ENCODE data around the gene C1QC. TPM values are rescaled to one million over a fixed set of nuclear protein-coding genes. Genes with fewer than 3 reads are reported as not detected.
A peak's percentile ranks its signal among the peaks of the same experiment; 100 is the strongest.

The C1QC gene
- total RNA-seq, 2 donors from 2014 or later: 121 to 292 TPM

DNA sequence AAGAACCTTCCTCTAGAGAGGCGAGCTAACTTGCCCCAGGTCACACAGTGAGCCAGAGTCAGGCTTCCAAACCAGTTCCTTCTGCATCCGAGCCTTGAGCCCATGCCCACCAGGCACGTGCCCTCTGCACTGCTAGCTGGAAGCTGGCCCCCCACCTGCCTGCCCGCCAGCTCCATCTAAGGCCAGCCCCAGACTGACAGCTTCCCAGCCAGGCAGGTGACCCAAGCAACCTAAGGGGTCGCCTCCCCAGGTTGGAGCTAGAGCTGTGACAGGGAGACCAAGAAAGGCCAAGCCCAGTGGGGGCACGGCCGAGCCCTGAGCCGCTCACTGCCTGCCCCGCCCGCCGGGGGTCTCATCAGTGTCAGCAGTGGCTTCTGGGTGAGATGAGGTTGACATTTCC is 26.9 kb upstream of the C1QC start:
- intact Hi-C loops (cut with DNase I): no loop called here
- DNase-seq: no peak
- no peak for ATAC-seq

DNA sequence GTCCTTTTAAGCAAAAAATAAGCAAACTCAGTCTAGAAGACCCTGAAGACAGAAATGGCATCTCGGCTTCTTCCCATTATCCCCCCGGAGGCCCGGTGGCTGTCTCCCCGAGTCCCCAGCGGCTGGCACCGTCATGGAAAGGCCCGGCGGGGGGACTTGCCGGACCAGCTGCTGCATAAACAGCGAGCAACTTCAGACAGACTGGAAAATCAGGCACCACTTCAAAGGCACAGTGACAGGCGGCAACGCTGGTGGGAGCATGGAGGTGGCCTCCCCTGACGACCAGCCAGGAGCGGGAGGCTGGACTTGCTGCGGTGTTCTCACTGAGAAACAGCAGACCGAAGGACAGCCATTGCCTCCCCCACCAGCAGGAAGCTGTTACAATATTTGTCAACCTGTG is 25.4 kb upstream of the C1QC start:
- no peak for DNase-seq
- intact Hi-C loops (cut with DNase I): no loop called here
- no peak for ATAC-seq

DNA sequence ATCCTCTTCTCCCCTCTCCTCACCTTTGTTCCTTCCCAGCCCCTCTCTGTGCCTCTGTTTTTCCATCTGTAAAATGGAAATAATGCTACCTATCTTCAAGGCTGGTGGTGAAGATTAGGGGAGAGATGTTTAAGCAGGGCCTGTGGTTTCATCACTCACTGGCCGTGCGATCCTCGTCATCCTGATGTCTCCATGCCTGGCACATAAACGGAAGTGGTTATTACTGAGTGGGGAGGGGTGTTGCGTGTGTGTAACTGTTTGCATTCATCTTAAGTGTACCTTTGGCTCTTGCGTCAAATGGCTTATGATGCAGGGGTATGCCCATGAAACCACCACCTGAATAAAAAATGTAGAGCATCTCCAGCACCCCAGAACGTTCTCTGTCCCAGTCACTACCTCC is 24.2 kb upstream of the C1QC start:
- no peak for ATAC-seq
- intact Hi-C loops (cut with DNase I): no loop called here
- no peak for DNase-seq

DNA sequence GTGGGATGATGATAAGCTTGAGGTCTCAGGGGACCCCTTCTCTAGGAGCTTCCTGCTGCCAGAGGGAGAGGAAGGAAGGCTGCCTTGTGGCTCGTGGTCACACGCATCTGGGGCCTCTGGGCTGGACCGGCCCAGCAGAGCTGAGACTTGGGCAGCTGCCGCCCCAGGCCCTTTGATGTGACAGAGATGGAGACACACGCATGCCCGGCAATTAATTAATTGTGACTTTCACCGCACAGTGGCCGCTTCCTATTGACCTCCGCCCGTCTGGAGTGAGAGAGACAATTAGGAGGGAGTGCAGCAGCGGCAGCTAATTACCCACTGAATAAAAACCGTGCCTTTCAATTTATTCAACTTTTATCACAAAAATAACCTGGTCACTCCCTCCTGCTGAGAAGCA is 23.6 kb upstream of the C1QC start:
- intact Hi-C loops (cut with DNase I): no loop called here
- no peak for DNase-seq
- no peak for ATAC-seq

DNA sequence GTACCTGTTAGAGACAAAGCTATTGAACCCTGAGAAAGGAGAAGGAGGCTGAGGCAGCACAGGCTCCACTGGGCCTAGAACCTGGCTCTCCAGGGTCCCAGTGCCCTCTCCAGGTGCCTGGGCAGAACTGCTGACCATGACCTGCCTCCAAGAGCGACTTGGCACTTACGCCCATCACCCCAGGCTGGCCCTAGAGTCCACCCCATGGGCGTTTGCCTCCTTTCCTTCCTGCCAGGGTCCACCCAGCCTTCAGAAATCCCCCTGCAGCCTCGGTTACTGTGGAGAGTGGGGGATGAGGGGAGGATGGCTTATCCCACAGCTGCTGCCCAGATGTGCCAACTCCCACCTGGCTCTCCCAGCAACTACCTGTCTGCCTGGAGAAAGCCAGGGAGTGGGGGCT is 21.7 kb upstream of the C1QC start:
- DNase-seq (no peak), ATAC-seq (no peak)

DNA sequence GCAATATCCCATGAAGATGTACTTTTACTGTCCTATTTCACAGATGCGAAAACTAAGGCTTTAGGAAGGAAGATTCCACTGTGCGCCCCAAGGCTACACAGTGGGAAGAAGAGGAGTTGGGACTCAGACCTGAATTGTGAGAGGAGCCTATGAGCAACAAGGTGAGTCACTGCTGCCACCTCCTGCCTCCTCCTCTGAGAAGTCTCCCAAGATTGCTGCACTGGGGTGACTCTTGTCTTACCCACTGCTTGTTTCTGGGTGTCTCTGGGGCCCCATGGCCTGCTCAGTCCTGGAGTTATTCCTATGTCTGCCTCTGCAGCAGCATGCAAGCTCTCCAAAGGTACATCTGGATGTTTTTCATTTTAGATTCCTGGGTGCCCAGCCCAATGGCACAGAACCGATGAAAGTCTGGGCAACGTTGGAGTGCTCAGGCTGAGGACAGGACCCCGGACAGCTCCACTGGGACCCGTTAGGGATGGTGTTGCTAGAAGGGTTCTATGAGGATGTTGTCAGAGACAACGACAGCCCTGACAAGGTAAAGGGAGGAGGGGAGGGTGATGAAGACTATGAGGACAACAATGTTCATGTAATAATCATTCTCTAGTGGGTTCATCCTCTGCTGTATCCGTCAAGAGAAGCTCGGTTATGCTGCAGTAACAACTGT is 18.0 kb upstream of the C1QC start:
- intact Hi-C loops (cut with DNase I): no loop called here
- DNase-seq: no peak
- ATAC-seq: no peak

More for the DNA sequence above, 21.7 kb upstream of the C1QC start:
- intact Hi-C loops (cut with DNase I): no loop called here

DNA sequence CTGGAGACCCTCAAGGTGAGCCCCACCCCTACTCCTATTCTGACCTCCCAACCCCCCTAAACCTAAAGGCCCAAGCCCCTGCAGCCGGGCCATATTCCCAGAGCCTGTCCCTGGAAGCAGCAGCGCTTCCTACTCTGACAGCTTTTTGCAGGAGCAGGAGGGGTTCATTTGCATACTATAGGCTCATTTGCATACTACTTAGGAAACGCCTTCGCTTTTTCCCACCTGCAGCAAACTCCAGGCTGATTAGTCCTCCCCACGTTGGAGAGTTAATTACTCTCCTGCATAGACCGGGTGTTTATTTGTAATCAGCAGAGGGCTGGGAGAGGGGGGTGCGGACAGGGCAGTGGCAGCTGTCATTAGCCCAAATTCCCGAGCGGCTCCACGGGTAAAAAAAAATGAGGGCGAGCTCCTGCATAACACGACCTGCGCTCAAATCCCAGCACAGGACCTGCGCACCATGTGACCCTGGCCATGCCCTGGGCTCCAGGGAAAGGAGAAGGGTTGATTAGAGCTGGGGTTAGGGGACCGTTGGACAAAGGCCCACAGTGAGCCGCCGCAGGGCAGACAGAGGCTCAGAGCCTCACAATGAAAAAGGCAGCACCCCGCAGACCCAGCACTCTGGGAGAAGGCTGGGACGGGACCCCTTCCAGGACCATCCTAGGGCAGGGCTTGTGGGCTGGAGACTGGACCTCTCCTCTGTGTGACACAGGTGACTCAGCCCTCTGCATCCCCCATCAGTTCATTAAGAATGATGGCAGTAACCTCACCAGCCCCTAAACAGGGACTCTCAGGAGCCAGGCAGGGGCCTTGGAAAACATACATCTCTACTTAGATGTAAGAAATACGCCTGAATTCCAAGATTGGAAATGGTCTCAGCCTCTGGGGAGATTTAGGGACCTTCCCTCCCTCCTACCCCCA is 16.9 kb upstream of the C1QC start:
- intact Hi-C loops (cut with DNase I): no loop called here
- no peak for DNase-seq
- ATAC-seq: no peak

DNA sequence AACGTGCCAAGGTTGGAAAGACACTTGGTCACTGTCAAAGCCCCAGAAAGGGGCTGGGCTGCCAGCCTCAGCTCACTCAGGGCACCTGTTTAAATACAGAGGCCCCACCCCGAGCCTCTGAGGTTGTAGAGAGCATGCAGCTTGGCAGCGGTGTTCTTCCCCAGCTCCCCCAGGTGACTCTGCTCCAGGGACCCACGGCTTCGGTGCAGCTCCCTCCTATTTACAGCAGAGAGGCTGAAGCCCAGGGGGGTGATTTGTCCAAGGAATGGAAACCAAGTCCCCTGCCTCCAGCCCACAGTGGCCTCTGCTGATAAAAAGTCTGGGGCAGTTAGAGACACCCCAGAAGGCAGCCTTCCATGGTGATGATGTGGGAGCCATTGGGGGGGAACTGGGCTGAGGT is 16.1 kb upstream of the C1QC start:
- intact Hi-C loops (cut with DNase I): no loop called here
- no peak for DNase-seq
- no peak for ATAC-seq

DNA sequence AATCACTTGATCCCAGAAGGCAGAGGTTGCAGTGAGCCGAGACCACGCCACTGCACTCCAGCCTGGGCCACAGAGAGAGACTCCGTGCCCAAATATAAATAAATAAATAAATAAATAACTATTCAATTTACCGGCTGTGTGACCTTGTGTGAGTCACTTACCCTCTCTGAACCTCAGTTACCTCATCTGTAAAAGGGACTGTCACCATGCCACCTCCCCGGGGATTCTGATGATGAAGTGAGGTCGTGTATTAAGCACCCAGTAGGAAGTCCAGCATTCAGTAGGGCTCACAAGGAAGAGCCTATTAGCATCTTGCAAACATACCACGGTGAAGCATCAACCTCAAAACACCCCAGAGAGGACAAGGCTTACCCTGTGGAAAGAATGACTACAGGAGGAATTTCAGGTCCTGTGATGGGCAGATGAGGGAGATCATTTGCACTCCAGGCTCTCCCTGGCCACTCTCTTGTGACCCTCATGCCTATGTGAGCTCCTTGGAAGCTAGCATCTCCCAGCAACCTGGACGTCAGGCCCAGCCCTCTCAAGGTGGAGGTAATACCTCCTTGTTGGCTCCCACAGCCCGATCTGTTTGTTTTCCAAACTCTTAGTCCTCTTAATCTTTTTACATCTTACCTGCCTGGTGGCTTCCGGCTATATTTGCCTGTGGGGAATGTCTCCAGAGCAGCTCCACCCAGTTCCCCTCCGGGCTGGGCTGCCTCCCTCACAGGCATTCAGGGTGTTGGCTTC is 14.6 kb upstream of the C1QC start:
- ATAC-seq (no peak), DNase-seq (no peak)
- intact Hi-C loops (cut with DNase I): no loop called here

DNA sequence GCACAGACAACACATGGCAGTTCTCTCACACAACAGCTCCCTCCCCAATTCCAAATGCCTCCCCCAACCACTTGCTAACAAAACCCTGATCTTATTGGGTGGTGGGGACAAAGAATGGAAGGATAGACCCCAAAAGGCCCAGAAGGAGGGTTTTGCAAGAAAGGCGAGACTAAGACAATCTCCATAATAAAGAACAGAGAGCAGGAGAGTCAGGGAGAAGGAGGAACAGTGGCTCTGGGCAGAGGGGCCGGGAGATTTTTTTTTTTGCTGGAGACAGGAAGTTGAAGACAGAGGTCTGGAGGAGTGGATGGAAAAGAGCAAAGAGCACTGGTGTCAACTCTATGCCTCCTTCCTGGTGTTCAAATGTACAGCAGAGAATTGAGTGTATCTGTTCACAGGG is 13.5 kb upstream of the C1QC start:
- no peak for DNase-seq
- ATAC-seq: no peak
- intact Hi-C loops (cut with DNase I): loop anchor here in 1 of 2 donors (10.0 kb wide), 1 partner anchor 95 kb away; no protein-coding TSS in a partner anchor

DNA sequence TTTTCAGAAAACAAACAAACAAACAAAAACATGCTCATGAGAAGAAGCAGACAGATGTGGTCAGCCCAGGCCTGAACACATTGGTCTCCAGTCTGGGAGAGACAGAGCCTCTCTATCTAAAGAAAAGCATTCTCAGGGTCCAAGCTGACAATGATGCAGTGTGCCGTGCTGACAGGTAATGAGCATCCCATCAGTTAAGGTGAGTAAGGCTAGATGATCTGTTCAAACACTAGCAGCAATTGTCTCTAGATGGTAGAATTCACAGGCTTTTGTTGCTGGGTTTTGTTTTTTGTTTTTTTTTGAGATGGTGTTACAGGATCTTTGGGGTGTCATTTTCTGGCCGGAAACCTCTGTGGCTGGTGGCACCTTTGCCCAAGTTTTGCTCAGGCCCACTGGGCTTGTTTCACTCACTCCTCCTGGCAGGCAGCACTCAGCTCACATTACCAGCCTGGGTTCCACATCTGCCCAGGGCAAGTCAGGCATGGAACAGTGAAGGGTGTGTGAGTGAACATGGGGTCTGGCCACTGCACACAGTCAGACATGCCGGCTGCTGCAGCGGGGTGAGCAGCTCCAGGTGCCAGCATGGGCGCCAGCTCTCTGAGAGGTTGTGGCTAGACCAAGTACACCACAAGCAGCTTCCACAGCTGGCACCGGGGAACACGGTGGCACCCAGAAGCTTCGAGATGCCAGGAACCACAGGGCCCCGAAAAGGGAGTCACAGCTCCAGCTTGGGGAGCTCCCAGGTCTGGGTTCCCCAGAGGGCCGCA is 9.6 kb upstream of the C1QC start:
- no peak for DNase-seq
- intact Hi-C loops (cut with DNase I): loop anchor here in 1 of 2 donors (10.0 kb wide), 1 partner anchor 99 kb away; no protein-coding TSS in a partner anchor

DNA sequence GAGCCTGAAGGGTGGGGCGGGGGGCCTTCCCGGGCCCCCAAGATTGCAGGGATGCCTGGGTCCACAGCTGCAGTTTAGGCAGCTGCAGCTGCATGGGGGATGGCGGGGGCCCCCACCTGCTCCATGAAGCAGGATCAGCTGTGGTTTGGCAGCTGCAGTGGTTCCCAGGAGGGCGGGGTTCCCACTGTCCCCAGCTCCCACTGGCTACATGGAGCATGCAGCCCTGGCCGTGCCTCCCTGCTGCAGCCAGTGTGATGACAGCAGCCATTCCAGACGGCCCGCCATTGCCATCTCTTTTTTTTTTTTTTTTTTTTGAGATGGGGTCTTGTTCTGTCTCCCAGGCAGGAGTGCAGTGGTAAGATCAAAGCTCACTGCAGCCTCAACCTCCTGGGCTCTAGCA is 8.0 kb upstream of the C1QC start:
- ATAC-seq: peak in 1 of 2 donors; percentile 48
- no peak for DNase-seq
- intact Hi-C loops (cut with DNase I): loop anchor here in 1 of 2 donors (10.0 kb wide), 1 partner anchor 101 kb away; no protein-coding TSS in a partner anchor

More for the DNA sequence above, 9.6 kb upstream of the C1QC start:
- no peak for ATAC-seq

DNA sequence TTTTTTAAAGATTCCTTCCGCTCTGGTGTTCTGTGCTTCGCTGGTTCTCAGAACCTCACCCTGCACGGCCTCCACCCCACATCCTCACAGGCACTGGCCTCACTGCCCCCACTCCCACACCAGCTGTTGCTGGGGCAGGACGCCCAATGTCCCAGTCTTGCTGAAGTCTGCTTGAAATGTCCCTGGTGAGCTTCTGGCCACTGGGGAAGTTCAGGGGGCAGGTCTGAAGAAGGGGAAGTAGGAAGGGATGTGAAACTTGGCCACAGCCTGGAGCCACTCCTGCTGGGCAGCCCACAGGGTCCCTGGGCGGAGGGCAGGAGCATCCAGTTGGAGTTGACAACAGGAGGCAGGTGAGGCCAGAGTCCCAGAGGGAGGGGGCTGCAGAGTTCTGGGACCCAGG is 7.1 kb upstream of the C1QC start, which contains the start of gene C1QA:
C1QA (plus strand) TSS at position 276 of the 400 bp plus-strand sequence. CDS start 989 bp downstream, outside the sequence.
- ATAC-seq: peak; percentile 73 to 85
- peak; percentile 59 for DNase-seq
- intact Hi-C loops (cut with DNase I): loop anchor here in 1 of 2 donors (10.0 kb wide), 1 partner anchor 102 kb away; no protein-coding TSS in a partner anchor

DNA sequence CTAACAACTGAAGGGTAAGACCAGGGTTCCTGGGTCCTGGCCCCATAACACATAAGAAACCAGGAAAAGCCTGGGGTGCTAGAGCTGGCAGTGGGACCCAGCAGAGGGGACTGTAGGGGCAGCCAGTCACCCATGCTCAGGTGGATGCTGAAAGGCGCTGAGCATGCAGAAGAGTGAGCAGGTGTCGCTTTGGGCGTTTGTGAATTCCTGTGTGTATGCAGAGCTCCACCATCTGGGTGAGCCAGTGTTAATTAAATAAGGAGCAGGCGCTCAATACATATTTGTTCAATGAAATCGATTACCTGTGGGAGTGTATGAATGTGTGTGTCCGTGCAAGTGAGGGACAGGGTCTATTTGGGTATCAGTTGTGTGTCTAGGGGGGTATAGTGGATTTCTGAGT is 6.5 kb upstream of the C1QC start:
- ATAC-seq (no peak), DNase-seq (no peak)
- intact Hi-C loops (cut with DNase I): loop anchor here in 1 of 2 donors (10.0 kb wide), 1 partner anchor 102 kb away; no protein-coding TSS in a partner anchor

DNA sequence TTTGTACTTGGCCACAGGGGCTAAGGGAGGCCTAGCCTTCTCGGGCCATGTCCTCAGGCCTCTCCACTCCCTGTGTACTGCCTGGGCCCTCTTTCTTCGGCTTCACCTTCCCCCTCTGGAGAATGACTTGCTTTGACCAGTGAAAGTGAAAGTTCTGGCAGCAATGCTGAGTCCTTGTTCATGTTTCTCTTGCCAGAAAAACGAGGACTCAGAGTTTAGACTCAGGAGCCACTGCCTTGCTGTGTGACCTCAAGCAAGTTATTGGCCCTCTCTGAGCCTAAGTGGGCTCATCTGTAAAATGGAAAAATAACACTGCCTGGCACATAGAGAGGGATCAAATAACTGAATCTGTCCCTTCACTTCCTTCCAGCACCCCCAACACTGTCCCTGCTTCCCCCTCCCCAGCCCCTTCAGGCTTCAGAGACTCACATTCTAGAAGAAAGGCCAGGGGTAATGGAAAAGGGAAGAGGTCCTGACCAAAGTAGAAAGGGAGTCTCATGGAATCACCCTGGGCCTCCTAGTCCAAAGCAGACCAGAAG is 5.5 kb upstream of the C1QC start:
- ATAC-seq (no peak), DNase-seq (no peak)
- intact Hi-C loops (cut with DNase I): loop anchor here in 1 of 2 donors (10.0 kb wide), 1 partner anchor 103 kb away; no protein-coding TSS in a partner anchor

DNA sequence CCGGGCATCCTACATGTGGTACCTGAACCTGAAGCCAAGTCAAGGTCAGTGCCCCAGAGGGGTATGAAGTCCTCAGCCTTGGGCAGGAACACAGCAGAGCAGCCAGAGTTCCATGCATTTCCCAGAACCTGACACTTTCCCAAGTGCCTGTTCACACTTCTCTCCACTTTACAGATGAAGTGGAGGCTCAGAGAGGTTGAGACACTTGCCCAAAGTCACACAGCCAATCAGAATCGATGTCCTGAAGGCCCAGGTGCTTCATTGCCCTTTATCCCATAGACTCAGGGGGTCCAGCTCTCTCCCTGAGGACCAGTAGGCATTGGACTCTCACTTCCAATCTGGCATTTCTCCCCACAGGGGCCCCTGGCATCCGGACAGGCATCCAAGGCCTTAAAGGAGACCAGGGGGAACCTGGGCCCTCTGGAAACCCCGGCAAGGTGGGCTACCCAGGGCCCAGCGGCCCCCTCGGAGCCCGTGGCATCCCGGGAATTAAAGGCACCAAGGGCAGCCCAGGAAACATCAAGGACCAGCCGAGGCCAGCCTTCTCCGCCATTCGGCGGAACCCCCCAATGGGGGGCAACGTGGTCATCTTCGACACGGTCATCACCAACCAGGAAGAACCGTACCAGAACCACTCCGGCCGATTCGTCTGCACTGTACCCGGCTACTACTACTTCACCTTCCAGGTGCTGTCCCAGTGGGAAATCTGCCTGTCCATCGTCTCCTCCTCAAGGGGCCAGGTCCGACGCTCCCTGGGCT is 4.8 kb upstream of the C1QC start:
- no peak for ATAC-seq

DNA sequence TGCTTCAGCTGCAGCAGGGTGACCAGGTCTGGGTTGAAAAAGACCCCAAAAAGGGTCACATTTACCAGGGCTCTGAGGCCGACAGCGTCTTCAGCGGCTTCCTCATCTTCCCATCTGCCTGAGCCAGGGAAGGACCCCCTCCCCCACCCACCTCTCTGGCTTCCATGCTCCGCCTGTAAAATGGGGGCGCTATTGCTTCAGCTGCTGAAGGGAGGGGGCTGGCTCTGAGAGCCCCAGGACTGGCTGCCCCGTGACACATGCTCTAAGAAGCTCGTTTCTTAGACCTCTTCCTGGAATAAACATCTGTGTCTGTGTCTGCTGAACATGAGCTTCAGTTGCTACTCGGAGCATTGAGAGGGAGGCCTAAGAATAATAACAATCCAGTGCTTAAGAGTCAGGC is 4.1 kb upstream of the C1QC start:
- ATAC-seq (no peak), DNase-seq (no peak)
- intact Hi-C loops (cut with DNase I): loop anchor here in 1 of 2 donors (10.0 kb wide), 1 partner anchor 104 kb away; no protein-coding TSS in a partner anchor

More for the DNA sequence above, 4.8 kb upstream of the C1QC start:
- intact Hi-C loops (cut with DNase I): loop anchor here in 1 of 2 donors (10.0 kb wide), 1 partner anchor 104 kb away; no protein-coding TSS in a partner anchor
- no peak for DNase-seq

Measured in left cardiac atrium (tissue), 4 donors.